IMR-90 (cell line): ENCODE data around the gene ILK. TPM values are rescaled to one million over a fixed set of nuclear protein-coding genes. Genes with fewer than 3 reads are reported as not detected.

Experiments used
- ATAC-seq: fragments of 200-7000 bp; cut with Tn5 transposase; 2 replicates; pipeline ENCODE4 v1.9.1; 2020; ENCODE audit warnings: low read depth, mild to moderate bottlenecking, moderate library complexity
- BruUV-seq: library from RNA; stranded (reverse); fragments of 400-500 nt; replicated peaks from 2 replicates; lab custom pipeline; 2021; lab: Mats Ljungman, UMichigan
- CTCF ChIA-PET: fragments of 300-600 bp; formaldehyde crosslinking; extraction: SDS; loops from one replicate; lab custom pipeline; 2021; ENCODE audit warnings: antibody characterized with exemption; lab: Yijun Ruan, JAX
- POLR2A ChIA-PET: fragments of 300-600 bp; sonication (Branson Sonifier 250); formaldehyde crosslinking; loops from one replicate; lab custom pipeline; 2022; ENCODE audit warnings: antibody characterized with exemption; ENCODE audit not compliant: unreplicated experiment; lab: Charles Lee
- DNase-seq: peaks from one replicate; pipeline ENCODE4 v3.0.0; 2013
- H2AFZ ChIP-seq: replicated peaks from 2 replicates; pipeline ENCODE3; 2013; ENCODE audit warnings: low read length, mild to moderate bottlenecking; ENCODE audit not compliant: poor library complexity
- H2AK5ac ChIP-seq: 2 replicates; pipeline ENCODE4 v1.6.1; 2013; ENCODE audit warnings: low read depth, low read length, inconsistent platforms
- H2AK9ac ChIP-seq: replicated peaks from 2 replicates; pipeline ENCODE3; 2013; ENCODE audit warnings: mild to moderate bottlenecking, low read depth, low read length, moderate library complexity; ENCODE audit not compliant: poor library complexity
- H2BK120ac ChIP-seq: 2 replicates; pipeline ENCODE4 v1.6.1; 2013; ENCODE audit warnings: low read depth, low read length, inconsistent platforms
- H2BK15ac ChIP-seq: 3 replicates; pipeline ENCODE4 v1.6.1; 2013; ENCODE audit warnings: low read depth, low read length, inconsistent platforms
- H2BK20ac ChIP-seq: 2 replicates; pipeline ENCODE4 v1.6.1; 2013; ENCODE audit warnings: low read depth, mild to moderate bottlenecking, inconsistent platforms, low read length, moderate library complexity
- H2BK5ac ChIP-seq: 2 replicates; pipeline ENCODE4 v1.6.1; 2013; ENCODE audit warnings: mild to moderate bottlenecking, low read depth, low read length, inconsistent platforms; ENCODE audit not compliant: poor library complexity, severe bottlenecking
- H3K14ac ChIP-seq: replicated peaks from 2 replicates; pipeline ENCODE4 v1.6.1; 2013; ENCODE audit warnings: low read depth, low read length, inconsistent platforms
- H3K18ac ChIP-seq: 2 replicates; pipeline ENCODE4 v1.6.1; 2013; ENCODE audit warnings: low read depth, low read length, control low read depth
- H3K23ac ChIP-seq: 2 replicates; pipeline ENCODE4 v1.6.1; 2013; ENCODE audit warnings: low read depth, low read length, inconsistent platforms
- H3K27ac ChIP-seq: 2 replicates; pipeline ENCODE4 v1.5.1; 2013; ENCODE audit warnings: mild to moderate bottlenecking, control low read depth, low read length; ENCODE audit not compliant: insufficient read depth
- H3K27me3 ChIP-seq: 2 replicates; pipeline ENCODE4 v1.6.1; 2013; ENCODE audit warnings: low read length; ENCODE audit not compliant: control insufficient read depth, insufficient read depth
- H3K36me3 ChIP-seq: 2 replicates; pipeline ENCODE4 v1.6.1; 2013; ENCODE audit warnings: low read length, mixed read lengths; ENCODE audit not compliant: control insufficient read depth, insufficient read depth
- H3K4ac ChIP-seq: 2 replicates; pipeline ENCODE4 v1.6.1; 2013; ENCODE audit warnings: low read depth, low read length, inconsistent platforms
- H3K4me1 ChIP-seq: 2 replicates; pipeline ENCODE4 v1.6.1; 2013; ENCODE audit warnings: low read length, mixed read lengths; ENCODE audit not compliant: control insufficient read depth, insufficient read depth
- H3K4me2 ChIP-seq: 2 replicates; pipeline ENCODE4 v1.6.1; 2013; ENCODE audit warnings: low read depth, mild to moderate bottlenecking, control low read depth, low read length, moderate library complexity
- H3K4me3 ChIP-seq: 2 replicates; pipeline ENCODE4 v1.5.1; 2013; ENCODE audit warnings: low read depth, mild to moderate bottlenecking, control low read depth, low read length, moderate library complexity; ENCODE audit not compliant: insufficient read depth
- H3K56ac ChIP-seq: 2 replicates; pipeline ENCODE4 v1.6.1; 2013; ENCODE audit warnings: low read length, inconsistent platforms; ENCODE audit not compliant: insufficient read depth; ENCODE audit errors: extremely low read depth
- H3K79me1 ChIP-seq, 2 experiments: 2 replicates each; pipeline ENCODE4 v1.6.1; 2013; ENCODE audit warnings: low read length in 2 of 2, inconsistent platforms in 1 of 2, low read depth in 1 of 2
- H3K9ac ChIP-seq: 2 replicates; pipeline ENCODE4 v1.6.1; 2013; ENCODE audit warnings: low read depth, low read length, control low read depth
- H3K9me1 ChIP-seq: 2 replicates; pipeline ENCODE4 v1.6.1; 2013; ENCODE audit warnings: low read length, inconsistent platforms; ENCODE audit not compliant: insufficient read depth
- H3K9me3 ChIP-seq: 2 replicates; pipeline ENCODE4 v1.6.1; 2013; ENCODE audit warnings: low read length; ENCODE audit not compliant: control insufficient read depth, insufficient read depth
- H4K20me1 ChIP-seq: 2 replicates; pipeline ENCODE4 v1.6.1; 2013; ENCODE audit warnings: low read length, inconsistent platforms; ENCODE audit not compliant: insufficient read depth
- H4K5ac ChIP-seq: 2 replicates; pipeline ENCODE4 v1.6.1; 2013; ENCODE audit warnings: mild to moderate bottlenecking, low read depth, low read length, control low read depth
- H4K8ac ChIP-seq, 2 experiments: 2 replicates each; pipeline ENCODE4 v1.6.1; 2013; ENCODE audit warnings: low read depth in 2 of 2, low read length in 2 of 2, control low read depth in 1 of 2, inconsistent platforms in 1 of 2
- H4K91ac ChIP-seq: 2 replicates; pipeline ENCODE4 v1.6.1; 2013; ENCODE audit warnings: low read depth, low read length, inconsistent platforms; ENCODE audit not compliant: insufficient read depth
- BHLHE40 ChIP-seq: fragments of 150-350 bp; IDR thresholded peaks from 2 replicates; pipeline ENCODE4 v1.6.1; 2016; ENCODE audit warnings: mild to moderate bottlenecking, low read depth, low read length
- CEBPB ChIP-seq: IDR thresholded peaks from 2 replicates; pipeline ENCODE4 v1.6.1; 2012; ENCODE audit warnings: low read depth, low read length, improper control_type of control experiment
- CHD1 ChIP-seq: IDR thresholded peaks from 2 replicates; pipeline ENCODE4 v1.6.1; 2012; ENCODE audit warnings: low read depth, low read length, improper control_type of control experiment
- FOS ChIP-seq: fragments of 150-350 bp; IDR thresholded peaks from 2 replicates; pipeline ENCODE4 v1.6.1; 2016; ENCODE audit warnings: low read depth, low read length
- MAFK ChIP-seq: IDR thresholded peaks from 2 replicates; pipeline ENCODE4 v1.6.1; 2012; ENCODE audit warnings: low read depth, low read length, improper control_type of control experiment
- MAZ ChIP-seq: IDR thresholded peaks from 2 replicates; pipeline ENCODE4 v1.6.1; 2012; ENCODE audit warnings: low read depth, mild to moderate bottlenecking, low read length, improper control_type of control experiment, moderate library complexity, borderline replicate concordance
- MXI1 ChIP-seq: IDR thresholded peaks from 2 replicates; pipeline ENCODE4 v1.6.1; 2012; ENCODE audit warnings: low read depth, mild to moderate bottlenecking, low read length, moderate library complexity, borderline replicate concordance
- NFE2L2 ChIP-seq: fragments of 150-350 bp; IDR thresholded peaks from 2 replicates; pipeline ENCODE4 v1.6.1; 2016; ENCODE audit warnings: low read depth, mild to moderate bottlenecking, low read length
- POLR2A ChIP-seq: IDR thresholded peaks from 2 replicates; pipeline ENCODE4 v1.6.1; 2012; ENCODE audit warnings: mild to moderate bottlenecking, low read depth, low read length
- RAD21 ChIP-seq: IDR thresholded peaks from 2 replicates; pipeline ENCODE4 v1.6.1; 2012; ENCODE audit warnings: low read length, improper control_type of control experiment
- RCOR1 ChIP-seq: IDR thresholded peaks from 2 replicates; pipeline ENCODE4 v1.6.1; 2012; ENCODE audit warnings: mild to moderate bottlenecking, low read length, improper control_type of control experiment; ENCODE audit not compliant: insufficient replicate concordance
- RFX5 ChIP-seq: IDR thresholded peaks from 2 replicates; pipeline ENCODE4 v1.8.0; 2012; ENCODE audit warnings: low read depth, mild to moderate bottlenecking, low read length, moderate library complexity
- SMC3 ChIP-seq: fragments of 150-350 bp; IDR thresholded peaks from 2 replicates; pipeline ENCODE4 v1.6.1; 2016; ENCODE audit warnings: low read depth, mild to moderate bottlenecking, antibody characterized with exemption, low read length, moderate library complexity
- WGBS, 2 experiments: methylation state at CpG; one replicate each; pipeline versions ENCODE4 v1.1.5 to v1.1.7; 2013; ENCODE audit warnings: missing lambda C conversion rate in 2 of 2; ENCODE audit not compliant: insufficient read length in 1 of 2; ENCODE audit errors: extremely low coverage in 2 of 2; 5-methylcytosine and 5-hydroxymethylcytosine counted together
- dilution Hi-C: fragments of 300-500 bp; cut with HindIII; formaldehyde crosslinking; loops from one replicate; pipeline ENCODE4 v1.14.3; 2018; ENCODE audit warnings: low sequenced_read_pairs; ENCODE audit not compliant: unreplicated experiment
- in situ Hi-C: fragments of 300-500 bp; cut with MboI; formaldehyde crosslinking; loops from 3 replicates; pipeline ENCODE4 v1.14.3; 2019; ENCODE audit warnings: low sequenced_read_pairs, inconsistent platforms, mixed read lengths
- intact Hi-C: fragments of 100-400 bp; cut with micrococcal nuclease; formaldehyde crosslinking; loops from 2 replicates; pipeline ENCODE4 v1.10.0; 2022
- polyA plus RNA-seq, 3 experiments: library from polyadenylated mRNA; depleted of rRNA; stranded (reverse); fragments of >200 nt; gene quantifications; 2 replicates each; pipeline ENCODE4 v1.2.3, GENCODE V29; 2012; ENCODE audit warnings: low replicate concordance in 1 of 3
- total RNA-seq: library from RNA; depleted of rRNA; stranded (reverse); fragments of >200 nt; gene quantifications from 2 replicates; pipeline ENCODE4 v1.2.3, GENCODE V29; 2012
- TF ChIP-seq, protein P1 (sequence below): fragments of 150-350 bp; IDR thresholded peaks from 2 replicates; pipeline ENCODE4 v1.6.1; 2016; ENCODE audit warnings: low read depth, mild to moderate bottlenecking, low read length, moderate library complexity, borderline replicate concordance
- TF ChIP-seq, protein P2 (sequence below): fragments of 150-350 bp; IDR thresholded peaks from 2 replicates; pipeline ENCODE4 v1.6.1; 2017; ENCODE audit warnings: mild to moderate bottlenecking, antibody characterized with exemption, low read length, low read depth
- TF ChIP-seq, protein P3 (sequence below): conservative IDR thresholded peaks from 2 replicates; pipeline ENCODE4 v1.5.1; 2012; ENCODE audit warnings: mild to moderate bottlenecking, low read depth, low read length, improper control_type of control experiment

ILK gene
- total and polyA plus RNA-seq, 2 of the 4 experiments (the other 2 are of a cell fraction) = 339 to 389 TPM

DNA sequence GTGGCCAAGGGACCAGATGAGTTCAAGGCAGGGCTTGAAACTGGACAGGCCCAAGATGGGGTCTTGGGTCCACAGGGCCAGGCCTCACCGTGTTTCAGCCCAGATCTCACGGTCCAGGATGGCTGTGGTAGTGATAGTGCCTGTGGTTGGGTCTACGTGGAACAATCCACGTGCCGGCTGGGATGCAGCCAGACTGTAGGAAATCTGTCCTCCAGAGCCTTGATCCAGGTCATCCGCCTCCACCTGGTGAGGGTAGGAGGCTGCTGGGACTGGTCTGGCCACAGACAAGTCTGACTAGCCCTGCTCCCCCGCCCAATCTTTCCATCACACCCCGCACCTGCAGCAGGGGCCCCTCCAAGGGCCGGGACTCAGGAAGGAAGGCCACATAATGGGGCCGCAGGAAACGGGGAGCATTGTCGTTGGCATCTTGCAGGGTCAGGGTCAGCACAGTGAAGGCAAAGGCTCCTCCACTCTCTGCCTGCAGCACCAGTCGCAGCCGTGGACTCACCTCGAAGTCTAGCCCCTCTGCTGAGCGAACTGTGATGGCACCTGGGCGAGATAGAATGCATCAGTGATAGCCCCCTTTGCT lies 22.4 kb downstream of the ILK start:
- TF ChIP-seq, protein P1, sequence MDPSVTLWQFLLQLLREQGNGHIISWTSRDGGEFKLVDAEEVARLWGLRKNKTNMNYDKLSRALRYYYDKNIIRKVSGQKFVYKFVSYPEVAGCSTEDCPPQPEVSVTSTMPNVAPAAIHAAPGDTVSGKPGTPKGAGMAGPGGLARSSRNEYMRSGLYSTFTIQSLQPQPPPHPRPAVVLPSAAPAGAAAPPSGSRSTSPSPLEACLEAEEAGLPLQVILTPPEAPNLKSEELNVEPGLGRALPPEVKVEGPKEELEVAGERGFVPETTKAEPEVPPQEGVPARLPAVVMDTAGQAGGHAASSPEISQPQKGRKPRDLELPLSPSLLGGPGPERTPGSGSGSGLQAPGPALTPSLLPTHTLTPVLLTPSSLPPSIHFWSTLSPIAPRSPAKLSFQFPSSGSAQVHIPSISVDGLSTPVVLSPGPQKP = no peak
- no peak for TF ChIP-seq CHD1
- TF ChIP-seq BHLHE40 = no peak
- no peak for TF ChIP-seq POLR2A
- TF ChIP-seq CEBPB = no peak
- TF ChIP-seq MAZ = no peak
- no peak for TF ChIP-seq RFX5
- no peak for TF ChIP-seq RAD21
- TF ChIP-seq FOS = no peak
- TF ChIP-seq, protein P2, sequence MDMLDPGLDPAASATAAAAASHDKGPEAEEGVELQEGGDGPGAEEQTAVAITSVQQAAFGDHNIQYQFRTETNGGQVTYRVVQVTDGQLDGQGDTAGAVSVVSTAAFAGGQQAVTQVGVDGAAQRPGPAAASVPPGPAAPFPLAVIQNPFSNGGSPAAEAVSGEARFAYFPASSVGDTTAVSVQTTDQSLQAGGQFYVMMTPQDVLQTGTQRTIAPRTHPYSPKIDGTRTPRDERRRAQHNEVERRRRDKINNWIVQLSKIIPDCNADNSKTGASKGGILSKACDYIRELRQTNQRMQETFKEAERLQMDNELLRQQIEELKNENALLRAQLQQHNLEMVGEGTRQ = no peak
- no peak for TF ChIP-seq MAFK
- no peak for TF ChIP-seq MXI1
- TF ChIP-seq, protein P3, sequence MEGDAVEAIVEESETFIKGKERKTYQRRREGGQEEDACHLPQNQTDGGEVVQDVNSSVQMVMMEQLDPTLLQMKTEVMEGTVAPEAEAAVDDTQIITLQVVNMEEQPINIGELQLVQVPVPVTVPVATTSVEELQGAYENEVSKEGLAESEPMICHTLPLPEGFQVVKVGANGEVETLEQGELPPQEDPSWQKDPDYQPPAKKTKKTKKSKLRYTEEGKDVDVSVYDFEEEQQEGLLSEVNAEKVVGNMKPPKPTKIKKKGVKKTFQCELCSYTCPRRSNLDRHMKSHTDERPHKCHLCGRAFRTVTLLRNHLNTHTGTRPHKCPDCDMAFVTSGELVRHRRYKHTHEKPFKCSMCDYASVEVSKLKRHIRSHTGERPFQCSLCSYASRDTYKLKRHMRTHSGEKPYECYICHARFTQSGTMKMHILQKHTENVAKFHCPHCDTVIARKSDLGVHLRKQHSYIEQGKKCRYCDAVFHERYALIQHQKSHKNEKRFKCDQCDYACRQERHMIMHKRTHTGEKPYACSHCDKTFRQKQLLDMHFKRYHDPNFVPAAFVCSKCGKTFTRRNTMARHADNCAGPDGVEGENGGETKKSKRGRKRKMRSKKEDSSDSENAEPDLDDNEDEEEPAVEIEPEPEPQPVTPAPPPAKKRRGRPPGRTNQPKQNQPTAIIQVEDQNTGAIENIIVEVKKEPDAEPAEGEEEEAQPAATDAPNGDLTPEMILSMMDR = no peak
- TF ChIP-seq SMC3 = no peak
- no peak for TF ChIP-seq NFE2L2
- no peak for TF ChIP-seq RCOR1
- no TSS peak for BruUV-seq
- dilution Hi-C loops (no loop called here), intact Hi-C loops (no loop called here), in situ Hi-C loops (no loop called here)
- no peaks in the 10 kb centered on the region for H3K4me1 ChIP-seq
- no peaks in the 10 kb centered on the region for H3K9me1 ChIP-seq
- no peak overlapping the region for H4K5ac ChIP-seq
- POLR2A ChIA-PET = no interaction called here
- no peak overlapping the region for H2AFZ ChIP-seq
- no peak overlapping the region for H3K4me3 ChIP-seq
- no peaks in the 10 kb centered on the region for H3K27me3 ChIP-seq
- peaks cover 54% of the 10 kb centered on the region for H3K36me3 ChIP-seq
- H4K8ac ChIP-seq = no peak overlapping the region
- no peak overlapping the region for H3K56ac ChIP-seq
- DNase-seq = no peak
- no peak overlapping the region for H3K9ac ChIP-seq
- no peak overlapping the region for H2AK5ac ChIP-seq
- H3K4ac ChIP-seq = no peak overlapping the region
- no peak overlapping the region for H3K18ac ChIP-seq
- H4K20me1 ChIP-seq = no peaks in the 10 kb centered on the region
- H3K14ac ChIP-seq = no peak overlapping the region
- H2BK20ac ChIP-seq = no peak overlapping the region
- no peak overlapping the region for H2BK5ac ChIP-seq
- no peak overlapping the region for H3K4me2 ChIP-seq
- 96% methylated on average over 8 of the region's 17 CpGs; no CpG with 5 or more reads in 1 of the 2 experiments for WGBS, 2 experiments
- H3K23ac ChIP-seq = no peak overlapping the region
- H2BK15ac ChIP-seq = no peak overlapping the region
- no peaks in the 10 kb centered on the region for H3K79me1 ChIP-seq
- H3K27ac ChIP-seq = no peak overlapping the region
- H2AK9ac ChIP-seq = no peak overlapping the region
- H3K9me3 ChIP-seq = no peaks in the 10 kb centered on the region
- no peak overlapping the region for H4K91ac ChIP-seq
- no peak for ATAC-seq
- CTCF ChIA-PET = no interaction called here
- no peak overlapping the region for H2BK120ac ChIP-seq
